IMR-90 (cell line): ENCODE measurements around the gene TBC1D16.

Experiments
- CHD1 ChIP-seq: IDR thresholded peaks from 2 replicates; pipeline ENCODE4 v1.6.1; 2012; ENCODE audit warnings: low read depth, low read length, improper control_type of control experiment
- CTCF ChIP-seq: conservative IDR thresholded peaks from 2 replicates; pipeline ENCODE4 v1.5.1; 2012; ENCODE audit warnings: mild to moderate bottlenecking, low read depth, low read length, improper control_type of control experiment
- MAZ ChIP-seq: IDR thresholded peaks from 2 replicates; pipeline ENCODE4 v1.6.1; 2012; ENCODE audit warnings: low read depth, mild to moderate bottlenecking, low read length, improper control_type of control experiment, moderate library complexity, borderline replicate concordance
- MXI1 ChIP-seq: IDR thresholded peaks from 2 replicates; pipeline ENCODE4 v1.6.1; 2012; ENCODE audit warnings: low read depth, mild to moderate bottlenecking, low read length, moderate library complexity, borderline replicate concordance
- POLR2A ChIP-seq: IDR thresholded peaks from 2 replicates; pipeline ENCODE4 v1.6.1; 2012; ENCODE audit warnings: mild to moderate bottlenecking, low read depth, low read length
- RFX5 ChIP-seq: IDR thresholded peaks from 2 replicates; pipeline ENCODE4 v1.8.0; 2012; ENCODE audit warnings: low read depth, mild to moderate bottlenecking, low read length, moderate library complexity

GRCh38 chr17:80023481-80024205, 12.0 kb downstream of the TBC1D16 start:
- no peak for TF ChIP-seq CTCF
- TF ChIP-seq RFX5 = no peak
- TF ChIP-seq POLR2A = no peak
- no peak for TF ChIP-seq MXI1
- no peak for TF ChIP-seq CHD1
- TF ChIP-seq MAZ = no peak
